ENCODE measurements around the gene UTS2R. TPM values are rescaled to one million over a fixed set of nuclear protein-coding genes. Genes with fewer than 3 reads are reported as not detected.

UTS2R gene
- polyA plus RNA-seq, 4 donors, result 0.30 to 0.70 (median 0.43) TPM

DNA sequence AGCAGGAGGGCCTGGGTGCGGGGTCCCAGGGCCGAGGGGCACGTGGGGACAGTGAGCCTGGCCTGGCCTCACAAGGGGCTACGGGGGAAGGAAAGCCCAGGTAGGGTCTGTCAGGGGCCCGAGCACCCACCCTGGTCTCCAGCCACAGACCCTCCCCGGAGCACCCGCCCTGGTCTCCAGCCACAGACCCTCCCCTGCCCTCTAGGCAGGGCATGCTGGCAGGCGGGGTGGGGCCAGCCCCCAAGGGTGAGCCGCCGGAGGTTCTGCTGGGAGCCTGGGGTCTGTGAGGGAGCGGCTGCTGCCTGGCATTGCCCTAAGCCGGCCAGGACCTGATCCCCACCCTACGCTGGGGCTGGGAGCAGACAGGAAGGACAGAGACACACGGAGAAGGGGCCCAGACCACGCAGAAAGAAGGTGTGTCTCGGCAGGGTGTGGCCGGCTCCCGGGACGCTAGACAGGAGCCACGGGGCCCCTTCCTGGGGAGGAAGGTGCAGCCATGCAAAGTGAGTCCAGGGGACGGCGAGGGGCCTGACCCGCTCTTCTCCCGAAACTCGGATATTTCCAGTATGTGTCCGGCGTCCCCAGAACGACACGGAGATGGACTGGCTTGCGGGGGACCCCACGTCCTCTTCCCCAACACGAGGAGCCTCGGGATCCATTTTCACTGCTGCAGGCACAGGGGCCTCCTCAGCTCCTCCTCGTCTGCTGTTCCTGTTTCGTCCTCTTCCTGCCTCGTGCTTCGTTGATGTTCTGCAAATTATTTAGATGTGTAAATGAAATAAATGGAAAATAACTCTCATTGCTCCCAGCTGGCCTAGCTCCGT is 15.5 kb downstream of the UTS2R start:
- no peak for DNase-seq (ENCODE audit: low read depth in 4 of 4, low spot score in 3 of 4)

DNA sequence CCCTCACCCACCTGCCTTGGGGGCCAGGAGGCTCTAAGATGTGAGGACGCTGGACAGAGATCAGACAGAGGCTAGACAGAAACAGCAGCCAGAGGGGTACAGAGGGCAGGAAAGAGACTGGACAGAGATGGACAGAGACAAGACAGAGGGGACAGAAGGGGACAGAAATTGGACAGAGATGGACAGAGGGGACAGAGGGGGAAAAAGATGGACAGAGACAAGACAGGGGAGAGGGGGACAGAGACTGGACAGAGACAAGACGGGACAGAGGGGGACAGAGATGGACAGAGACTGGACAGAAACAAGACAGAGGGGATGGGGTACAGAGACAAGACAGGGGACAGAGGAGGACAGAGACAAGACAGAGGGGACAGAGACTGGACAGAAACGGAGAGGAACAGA is 16.1 kb downstream of the UTS2R start:
- no peak for DNase-seq (ENCODE audit: low read depth in 4 of 4, low spot score in 3 of 4)

- no peak for DNase-seq (ENCODE audit: low read depth in 4 of 4, low spot score in 3 of 4)
Measured at GRCh38 chr17:82388223-82388921, 16.8 kb downstream of the UTS2R start.

DNA sequence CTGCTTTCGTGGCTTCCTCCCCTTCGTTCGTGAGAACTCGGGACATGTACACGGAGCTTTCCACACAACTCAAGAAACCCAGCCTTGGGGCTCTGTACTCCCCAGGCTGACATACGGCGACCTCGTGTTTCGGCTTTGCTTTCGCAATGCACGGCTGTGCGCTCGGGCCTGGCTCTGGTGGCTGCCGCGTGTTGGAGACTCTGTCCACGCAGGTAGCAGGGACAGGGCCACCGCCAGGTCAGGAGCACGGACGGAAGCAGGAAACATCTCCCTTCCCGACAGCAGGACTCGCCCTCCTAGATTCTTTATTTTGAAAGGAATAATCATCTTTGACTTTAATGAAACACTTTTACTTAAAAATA is 17.3 kb downstream of the UTS2R start:
- no peak for DNase-seq (ENCODE audit: low read depth in 4 of 4, low spot score in 3 of 4)

DNA sequence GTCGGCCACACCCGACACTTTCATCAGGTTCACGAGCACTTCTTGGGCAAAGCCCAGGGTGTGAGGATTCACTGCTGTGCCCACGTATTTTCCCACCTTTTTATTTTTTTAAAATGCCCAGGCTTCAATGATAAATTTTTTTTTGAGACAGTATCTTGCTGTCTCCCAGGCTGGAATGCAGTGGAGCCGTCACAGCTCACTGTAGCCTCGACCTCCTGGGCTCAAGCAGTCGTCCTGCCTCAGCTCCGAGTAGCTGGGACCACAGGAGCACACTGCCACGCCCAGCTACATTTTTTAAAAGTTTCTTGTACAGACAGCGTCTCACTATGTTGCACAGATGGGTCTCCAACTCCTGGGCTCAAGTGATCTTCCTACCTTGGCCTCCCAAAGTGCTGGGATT is 17.8 kb downstream of the UTS2R start:
- DNase-seq (ENCODE audit: low read depth in 4 of 4, low spot score in 3 of 4), result no peak

DNA sequence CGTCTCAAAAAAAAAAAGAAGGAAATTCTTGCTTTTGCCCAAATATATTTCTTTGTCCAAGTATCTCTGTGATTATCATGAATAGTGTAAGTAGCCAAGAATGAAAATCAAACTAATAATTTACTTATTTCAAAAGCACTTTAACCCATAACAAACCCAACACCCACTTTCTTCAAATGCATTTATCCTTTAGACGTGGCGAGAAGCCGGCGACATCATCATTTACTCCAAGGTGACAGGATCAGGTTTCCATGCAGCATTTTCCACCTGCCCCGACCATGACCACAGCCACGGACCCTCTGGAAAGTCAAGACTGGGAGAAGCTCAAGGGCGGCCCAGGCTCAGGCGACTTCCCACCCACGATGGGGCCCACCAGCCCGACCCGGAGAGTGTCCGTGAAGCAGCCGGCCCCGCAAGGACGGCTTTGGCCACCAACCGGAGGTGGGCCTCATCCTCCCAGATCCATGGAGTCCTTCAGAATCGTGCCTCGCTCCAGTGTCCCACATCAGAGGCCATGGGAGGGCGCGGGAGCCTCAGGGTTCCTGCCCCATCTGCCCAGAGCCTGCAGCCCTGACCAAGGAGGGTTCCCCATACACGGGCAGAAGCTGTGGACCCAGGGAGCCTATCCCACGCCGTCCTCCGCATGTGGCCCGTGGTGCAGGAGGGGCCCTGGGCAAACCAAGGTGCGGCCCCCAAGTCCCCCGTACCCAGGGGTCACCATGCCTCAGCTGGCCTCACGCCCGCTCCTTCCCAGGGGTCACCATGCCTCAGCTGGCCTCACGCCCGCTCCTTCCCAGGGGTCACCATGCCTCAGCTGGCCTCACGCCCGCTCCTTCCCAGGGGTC is 18.7 kb downstream of the UTS2R start:
- no peak for DNase-seq (ENCODE audit: low read depth in 4 of 4, low spot score in 3 of 4)

DNA sequence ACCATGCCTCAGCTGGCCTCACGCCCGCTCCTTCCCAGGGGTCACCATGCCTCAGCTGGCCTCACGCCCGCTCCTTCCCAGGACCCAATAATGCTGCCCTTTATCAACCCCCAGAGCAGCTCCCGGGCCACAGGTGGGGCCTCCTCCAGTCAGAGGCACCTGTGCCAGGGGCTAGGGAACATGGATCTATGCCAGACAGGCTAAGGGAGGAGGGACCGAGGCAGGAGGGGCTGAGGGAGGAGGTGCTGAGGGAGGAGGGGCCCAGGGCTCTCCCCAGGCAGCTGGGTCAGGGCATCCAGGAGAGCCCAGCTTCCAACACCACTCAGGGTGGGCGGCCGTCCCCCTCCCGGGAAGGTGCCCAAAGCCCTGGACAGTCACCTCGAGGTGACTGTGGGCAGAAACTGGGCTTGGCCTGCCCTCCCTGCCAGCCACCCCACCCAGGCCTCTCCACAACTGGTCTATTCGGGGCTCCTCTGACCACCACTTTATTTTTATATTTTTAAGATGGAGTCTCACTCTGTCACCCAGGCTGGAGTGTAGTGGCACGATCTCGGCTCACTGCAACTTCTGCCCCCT is 19.4 kb downstream of the UTS2R start:
- no peak for DNase-seq (ENCODE audit: low read depth in 4 of 4, low spot score in 3 of 4)

- no peak for DNase-seq (ENCODE audit: low read depth in 4 of 4, low spot score in 3 of 4)
Measured at GRCh38 chr17:82391496-82392066, 20.0 kb downstream of the UTS2R start.

- no peak for DNase-seq (ENCODE audit: low read depth in 4 of 4, low spot score in 3 of 4)
Measured at GRCh38 chr17:82392209-82392920, 20.8 kb downstream of the UTS2R start.

DNA sequence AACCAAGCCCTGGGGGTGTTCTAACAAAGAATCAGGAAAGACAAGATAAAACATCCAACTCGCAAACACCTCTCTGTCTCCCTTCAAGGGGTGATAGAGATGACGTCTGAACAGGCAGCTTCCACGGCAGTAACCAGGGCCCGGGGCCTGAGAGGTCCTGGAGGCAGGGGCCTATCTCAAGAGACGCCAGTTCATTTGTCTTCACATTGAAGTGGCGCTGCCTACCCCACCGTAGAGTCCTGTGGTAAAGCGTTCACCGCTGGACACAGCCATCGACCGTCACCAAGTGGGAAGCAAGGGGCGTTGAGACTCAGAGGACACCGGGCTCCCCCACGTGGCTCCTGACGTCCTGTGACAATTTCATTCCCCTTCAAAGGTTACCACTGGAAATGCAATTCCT is 21.4 kb downstream of the UTS2R start:
- DNase-seq (ENCODE audit: low read depth in 4 of 4, low spot score in 3 of 4), result no peak

DNA sequence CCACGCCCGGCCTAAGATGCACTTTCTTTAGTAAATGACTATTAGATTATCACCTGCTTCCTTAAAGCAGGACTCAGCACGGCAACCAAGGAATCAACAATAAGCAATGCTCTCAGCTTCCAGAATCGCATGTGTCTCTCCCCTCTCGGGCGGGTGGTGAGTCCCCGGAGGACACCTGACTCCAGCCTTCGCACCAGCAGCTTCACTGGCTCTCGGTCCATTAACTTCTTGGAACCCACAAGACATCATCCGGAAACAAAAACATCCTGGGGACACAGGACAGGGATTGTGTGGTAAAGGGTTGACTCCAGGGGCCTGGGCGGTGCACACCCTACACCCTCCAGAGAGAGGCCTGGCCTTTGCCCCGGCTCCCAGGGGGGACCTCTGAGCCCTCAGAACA is 22.7 kb downstream of the UTS2R start:
- no peak for DNase-seq (ENCODE audit: low read depth in 4 of 4, low spot score in 3 of 4)

DNA sequence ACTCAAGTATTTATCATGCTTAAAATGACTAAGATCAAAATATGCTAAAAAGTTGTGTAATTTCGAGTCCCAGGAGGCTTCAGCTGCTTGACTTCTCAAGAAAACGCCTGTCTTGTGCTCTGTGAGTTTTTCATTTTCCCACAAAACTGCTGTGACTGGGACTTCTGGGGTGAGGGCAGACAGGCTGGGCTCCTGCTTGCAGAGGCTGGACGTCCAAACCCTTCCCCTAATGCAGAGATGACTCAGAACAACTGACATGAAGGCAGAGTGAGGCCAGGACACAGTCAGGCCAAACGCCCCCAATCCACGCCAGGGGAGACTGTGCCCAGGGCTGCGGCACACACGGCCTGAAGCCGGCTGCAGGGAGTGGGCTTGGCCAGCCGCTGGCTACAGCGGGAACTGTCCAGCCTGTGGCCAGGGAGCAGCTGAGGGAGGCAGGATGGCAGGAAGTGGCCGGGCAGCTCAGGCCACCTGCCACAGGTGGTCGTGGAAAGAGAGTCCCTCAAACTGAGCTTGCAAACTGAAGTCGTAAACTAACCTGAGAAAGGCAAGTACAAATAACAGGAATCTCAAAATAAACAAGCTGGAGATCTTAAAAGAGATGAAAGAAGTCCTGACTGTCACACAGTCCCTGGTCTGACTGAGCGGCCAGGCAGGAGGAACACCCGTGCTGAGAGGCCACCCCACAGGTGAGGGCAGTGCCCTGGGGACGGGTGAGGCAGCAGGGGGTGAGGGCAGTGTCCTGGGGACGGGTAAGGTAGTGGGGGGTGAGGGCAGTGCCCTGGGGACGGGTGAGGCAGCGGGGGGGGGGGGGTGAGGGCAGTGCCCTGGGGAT is 25.3 kb downstream of the UTS2R start:
- no peak for DNase-seq (ENCODE audit: low read depth in 4 of 4, low spot score in 3 of 4)

GRCh38 chr17:82397449-82398335 is 26.1 kb downstream of the UTS2R start:
- DNase-seq (ENCODE audit: low read depth in 4 of 4, low spot score in 3 of 4), result no peak

DNA sequence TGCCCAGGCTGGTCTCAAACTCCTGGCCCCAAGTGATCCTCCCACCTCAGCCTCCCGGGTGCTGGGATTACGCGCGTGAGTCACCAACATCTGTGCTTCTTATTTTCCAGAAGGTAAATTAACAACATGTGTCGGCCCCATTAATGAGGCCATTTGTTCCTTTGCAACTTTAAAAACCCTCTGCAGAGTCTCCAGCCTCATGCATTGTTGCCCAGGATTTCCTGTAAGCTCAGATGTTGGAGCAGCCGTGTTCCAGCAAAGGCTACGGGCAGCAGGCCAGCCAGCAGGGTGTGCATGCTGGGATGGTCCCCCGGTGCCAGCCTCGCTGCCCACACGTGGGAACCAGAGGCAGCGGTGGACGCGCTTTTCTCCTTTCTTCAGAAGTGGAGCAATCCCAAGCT is 27.5 kb downstream of the UTS2R start:
- DNase-seq (ENCODE audit: low read depth in 4 of 4, low spot score in 3 of 4), result no peak

DNA sequence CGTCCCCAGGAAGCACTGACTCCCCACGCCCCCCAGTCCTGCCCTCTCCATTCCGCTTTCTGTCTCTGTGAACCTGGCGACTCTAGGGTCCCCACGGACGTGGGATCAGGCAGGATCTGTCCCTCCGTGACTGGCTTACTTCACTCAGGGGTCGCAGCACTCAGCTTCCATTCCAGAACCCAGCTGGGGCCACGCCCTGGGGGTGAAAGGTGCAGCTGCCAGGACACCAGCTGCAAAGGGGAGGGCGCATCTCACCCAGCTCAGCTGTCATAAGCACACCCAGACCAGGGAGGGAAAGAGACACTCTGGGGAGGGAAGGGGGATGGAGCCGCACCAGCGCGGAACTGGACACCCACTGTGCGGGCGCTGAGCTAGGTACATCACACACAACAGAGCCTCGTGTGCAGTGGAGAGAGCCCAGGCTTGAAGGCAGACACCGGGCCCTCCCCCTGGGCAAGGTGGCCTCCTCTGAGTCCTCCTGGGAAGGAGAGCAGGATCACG is 28.1 kb downstream of the UTS2R start:
- no peak for DNase-seq (ENCODE audit: low read depth in 4 of 4, low spot score in 3 of 4)

DNA sequence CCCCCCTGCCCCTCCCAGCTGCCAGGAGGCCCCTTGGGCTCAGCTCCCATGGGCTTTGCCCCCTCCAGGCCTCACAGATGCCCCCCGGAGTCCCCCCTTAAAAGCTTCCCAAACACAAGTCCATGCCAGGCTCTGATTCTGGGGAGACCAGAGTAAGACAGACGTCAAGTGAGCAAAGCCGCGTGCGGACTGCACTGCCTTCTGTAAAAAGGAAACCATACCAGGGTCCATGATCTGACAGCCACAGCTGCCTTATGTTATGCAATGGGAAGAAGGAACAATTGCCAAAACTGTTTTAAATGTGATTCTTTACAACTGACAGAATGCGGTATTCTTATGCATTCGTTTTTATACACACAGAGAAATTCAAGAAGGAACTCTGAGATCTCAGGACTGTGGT is 28.6 kb downstream of the UTS2R start:
- no peak for DNase-seq (ENCODE audit: low read depth in 4 of 4, low spot score in 3 of 4)

- no peak for DNase-seq (ENCODE audit: low read depth in 4 of 4, low spot score in 3 of 4)
Measured at GRCh38 chr17:82400830-82401229, 29.3 kb downstream of the UTS2R start.

GRCh38 chr17:82402865-82403264 is 31.3 kb downstream of the UTS2R start:
- no peak for DNase-seq (ENCODE audit: low read depth in 4 of 4, low spot score in 3 of 4)
